Bronchial smooth muscle cell (primary cell): ENCODE data around the gene IKBIP. TPM values are rescaled to one million over a fixed set of nuclear protein-coding genes. Genes with fewer than 3 reads are reported as not detected.

ENCODE experiments used
- total RNA-seq: library from RNA; depleted of rRNA; stranded (reverse); fragments of >200 nt; gene quantifications from 2 replicates; pipeline ENCODE4 v1.2.1, GENCODE V29; 2014

IKBIP gene
- total RNA-seq, result 18.8 and 48.5 TPM in 2 replicates

DNA sequence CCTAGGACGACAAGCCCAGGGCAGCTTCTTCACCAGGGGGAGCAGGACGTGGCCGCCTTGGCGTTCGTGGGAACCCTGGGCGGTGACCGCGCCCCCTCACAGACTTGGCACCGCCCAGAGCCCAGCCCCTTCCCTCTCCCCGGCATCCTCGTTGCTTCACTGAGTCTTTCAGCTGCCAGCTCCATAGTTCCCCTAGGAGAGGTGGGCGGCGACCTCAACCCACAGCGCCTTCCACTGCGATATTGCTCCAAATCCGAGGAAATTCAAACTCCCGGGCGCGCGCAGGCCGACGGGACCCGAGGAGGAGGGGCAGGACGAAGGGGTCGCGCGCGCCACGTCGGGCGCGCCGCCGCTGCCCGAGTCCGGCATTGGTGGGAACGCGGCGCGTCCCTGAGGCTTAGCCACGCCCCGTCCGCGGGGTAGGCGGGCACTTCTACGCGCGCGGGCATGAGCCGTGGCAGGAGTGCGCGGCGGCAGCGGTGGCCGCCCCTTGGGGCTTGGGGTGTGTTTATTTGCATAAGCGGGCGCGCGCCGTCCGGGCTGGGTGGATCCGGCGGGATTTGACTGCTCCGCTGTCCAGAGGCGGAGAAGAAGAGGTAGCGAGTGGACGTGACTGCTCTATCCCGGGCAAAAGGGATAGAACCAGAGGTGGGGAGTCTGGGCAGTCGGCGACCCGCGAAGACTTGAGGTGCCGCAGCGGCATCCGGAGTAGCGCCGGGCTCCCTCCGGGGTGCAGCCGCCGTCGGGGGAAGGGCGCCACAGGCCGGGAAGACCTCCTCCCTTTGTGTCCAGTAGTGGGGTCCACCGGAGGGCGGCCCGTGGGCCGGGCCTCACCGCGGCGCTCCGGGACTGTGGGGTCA lies at the start of gene IKBIP, which contains the start of gene APAF1:
Gene IKBIP, minus strand, starts transcription at position 77 of the 860 bp plus-strand sequence. CDS start 87 bp downstream, outside the sequence.
Gene APAF1, plus strand, starts transcription at position 579 of the 860 bp plus-strand sequence. CDS start 3,070 bp downstream, outside the sequence.

GRCh38 chr12:98593351-98594049 lies 51.1 kb downstream of the IKBIP start, which contains the start of gene SLC25A3:
Gene SLC25A3, plus strand, starts transcription at chr12:98593686. Its CDS starts 293 bp downstream, at chr12:98593979.

Other genes starting within 250 kb of the IKBIP start
- 15.3 and 22.1 TPM in 2 replicates for gene TMPO, start 129.2 kb downstream of the IKBIP start, total RNA-seq
- gene SLC25A3, start 51.1 kb downstream of the IKBIP start, total RNA-seq, result 610 and 754 TPM in 2 replicates
- gene APAF1, start 502 bp upstream of the IKBIP start, total RNA-seq, result 15.3 and 17.3 TPM in 2 replicates